IPS-NIHi11 (cell line): ENCODE data around the gene C9orf152.
"Not testable (repeated sequence)": the region's sequence is repeated elsewhere in the genome, so short reads cannot be mapped to it uniquely, and the experiment has no call there.

Experiments
- DNase-seq: peaks from one replicate; pipeline ENCODE4 v3.0.0; 2012; ENCODE audit warnings: mixed read lengths, low spot score

C9orf152 gene

GRCh38 chr9:110208031-110208430 lies at the start of gene C9orf152:
TSS of gene C9orf152 (minus strand) at chr9:110208159. CDS start at chr9:110207579, 580 bp downstream.
- DNase-seq: no peak

- DNase-seq: no peak
Measured at GRCh38 chr9:110257097-110257841, 49.3 kb upstream of the C9orf152 start.

GRCh38 chr9:110256380-110257096 lies 48.6 kb upstream of the C9orf152 start, which contains the start of gene TXN:
TSS of gene TXN (minus strand) at chr9:110256507. CDS start at chr9:110256435, 72 bp downstream.
- DNase-seq: peak; percentile 87

GRCh38 chr9:110255463-110256379 lies 47.8 kb upstream of the C9orf152 start:
- DNase-seq: peak; percentile 46

GRCh38 chr9:110255034-110255462 lies 47.1 kb upstream of the C9orf152 start:
- no peak for DNase-seq

GRCh38 chr9:110254500-110254899 lies 46.5 kb upstream of the C9orf152 start:
- DNase-seq: no peak

GRCh38 chr9:110252509-110253139 lies 44.7 kb upstream of the C9orf152 start:
- DNase-seq: no peak

GRCh38 chr9:110251770-110252169 lies 43.8 kb upstream of the C9orf152 start:
- not testable (repeated sequence) for DNase-seq

GRCh38 chr9:110251212-110251611 lies 43.3 kb upstream of the C9orf152 start:
- DNase-seq: no peak

- DNase-seq: no peak
Measured at GRCh38 chr9:110249603-110250002, 41.6 kb upstream of the C9orf152 start.

GRCh38 chr9:110248361-110248760 lies 40.4 kb upstream of the C9orf152 start:
- no peak for DNase-seq

GRCh38 chr9:110246214-110246613 lies 38.3 kb upstream of the C9orf152 start:
- no peak for DNase-seq

GRCh38 chr9:110244616-110245015 lies 36.7 kb upstream of the C9orf152 start:
- DNase-seq: no peak

GRCh38 chr9:110241858-110242321 lies 33.9 kb upstream of the C9orf152 start:
- DNase-seq: no peak

GRCh38 chr9:110241260-110241857 lies 33.4 kb upstream of the C9orf152 start:
- DNase-seq: no peak

GRCh38 chr9:110240198-110240597 lies 32.2 kb upstream of the C9orf152 start:
- DNase-seq: no peak

GRCh38 chr9:110228321-110228720 lies 20.4 kb upstream of the C9orf152 start:
- no peak for DNase-seq

GRCh38 chr9:110224583-110224982 lies 16.6 kb upstream of the C9orf152 start:
- peak; percentile 26 for DNase-seq

GRCh38 chr9:110220809-110221208 lies 12.8 kb upstream of the C9orf152 start:
- no peak for DNase-seq

- no peak for DNase-seq
Measured at GRCh38 chr9:110217656-110218099, 9.7 kb upstream of the C9orf152 start.
